OCI-LY7 (cell line): ENCODE results near the gene DCTN3. TPM values are rescaled to one million over a fixed set of nuclear protein-coding genes. Genes with fewer than 3 reads are reported as not detected.

Source experiments
- BruUV-seq: library from RNA; stranded (reverse); fragments of 400-500 nt; replicated peaks from 2 replicates; lab custom pipeline; 2021; lab: Mats Ljungman, UMichigan
- CTCF ChIA-PET: fragments of 300-600 bp; sonication (Branson Sonifier 250); formaldehyde crosslinking; loops from one replicate; lab custom pipeline; 2022; ENCODE audit warnings: antibody characterized with exemption; ENCODE audit not compliant: unreplicated experiment; lab: Charles Lee
- POLR2A ChIA-PET: fragments of 300-600 bp; sonication (Branson Sonifier 250); formaldehyde crosslinking; loops from one replicate; lab custom pipeline; 2022; ENCODE audit warnings: antibody characterized with exemption; lab: Charles Lee
- DNase-seq: peaks from one replicate; pipeline ENCODE4 v3.0.0-alpha.2; 2015; ENCODE audit warnings: low spot score
- H2AFZ ChIP-seq: fragments of 200-600 bp; sonication (generic), shearing (Covaris generic); 2 replicates; pipeline ENCODE4 v1.6.1; 2014; ENCODE audit warnings: mild to moderate bottlenecking, antibody characterized with exemption, low read length, moderate library complexity
- H3K27ac ChIP-seq: fragments of 200-600 bp; sonication (generic); 2 replicates; pipeline ENCODE4 v1.5.1; 2014; ENCODE audit warnings: mixed run types, low read depth, mild to moderate bottlenecking, moderate library complexity, low read length, inconsistent platforms; ENCODE audit not compliant: poor library complexity, severe bottlenecking
- H3K36me3 ChIP-seq: fragments of 200-600 bp; sonication (generic); 2 replicates; pipeline ENCODE4 v1.6.1; 2014; ENCODE audit warnings: mild to moderate bottlenecking, antibody characterized with exemption, low read length, moderate library complexity, mixed read lengths; ENCODE audit not compliant: insufficient read depth
- H3K4me1 ChIP-seq: fragments of 200-600 bp; sonication (generic); 2 replicates; pipeline ENCODE4 v1.5.1; 2014; ENCODE audit warnings: mild to moderate bottlenecking, low read length; ENCODE audit not compliant: insufficient read depth, poor library complexity, severe bottlenecking
- H3K4me2 ChIP-seq: fragments of 200-600 bp; sonication (generic); 2 replicates; pipeline ENCODE4 v1.6.1; 2014; ENCODE audit warnings: mild to moderate bottlenecking, low read length
- H3K4me3 ChIP-seq: fragments of 200-600 bp; sonication (generic); 2 replicates; pipeline ENCODE4 v1.5.1; 2014; ENCODE audit warnings: mild to moderate bottlenecking, low read depth, low read length; ENCODE audit not compliant: poor library complexity, severe bottlenecking
- H3K79me2 ChIP-seq: fragments of 200-600 bp; sonication (generic); 2 replicates; pipeline ENCODE4 v1.6.1; 2016; ENCODE audit warnings: low read depth, mild to moderate bottlenecking, low read length, moderate library complexity, mixed read lengths; ENCODE audit not compliant: insufficient read depth
- H3K9me2 ChIP-seq: fragments of 200-600 bp; sonication (generic); 2 replicates; pipeline ENCODE4 v1.6.1; 2016; ENCODE audit warnings: mild to moderate bottlenecking, low read length, mixed read lengths; ENCODE audit not compliant: insufficient read depth
- H3K9me3 ChIP-seq: fragments of 200-600 bp; sonication (generic); 2 replicates; pipeline ENCODE4 v1.6.1; 2014; ENCODE audit warnings: mild to moderate bottlenecking, mixed run types, low read length, mixed read lengths
- H4K20me1 ChIP-seq: fragments of 200-600 bp; sonication (generic); 2 replicates; pipeline ENCODE4 v1.6.1; 2014; ENCODE audit warnings: mild to moderate bottlenecking, antibody characterized with exemption, low read length, moderate library complexity, mixed read lengths; ENCODE audit not compliant: insufficient read depth
- EZH2phosphoT487 ChIP-seq: fragments of 200-600 bp; sonication (generic); IDR thresholded peaks from 2 replicates; pipeline ENCODE4 v1.6.1; 2018; ENCODE audit warnings: low read depth, borderline replicate concordance, mild to moderate bottlenecking, mixed run types, antibody characterized with exemption, low read length, moderate library complexity, mixed read lengths
- intact Hi-C: fragments of 100-400 bp; cut with micrococcal nuclease; formaldehyde crosslinking; loops from one replicate; pipeline ENCODE4 v1.10.0; 2022; ENCODE audit not compliant: unreplicated experiment
- total RNA-seq, 2 experiments: library from RNA; depleted of rRNA in 1 of 2; stranded (reverse); fragments of >200 nt in 1 of 2; shearing (Covaris generic) in 1 of 2; gene quantifications; 2 replicates each; pipeline ENCODE4 v1.2.3, GENCODE V29; 2014 to 2022
- TF ChIP-seq, protein P1 (sequence below): fragments of 200-600 bp; sonication (generic); conservative IDR thresholded peaks from 2 replicates; pipeline ENCODE4 v1.5.1; 2014; ENCODE audit warnings: mild to moderate bottlenecking, antibody characterized with exemption, low read length, moderate library complexity, mixed read lengths

The DCTN3 gene
- total RNA-seq, 2 experiments from 2014 or later: 79.7 to 84.2 TPM

DNA sequence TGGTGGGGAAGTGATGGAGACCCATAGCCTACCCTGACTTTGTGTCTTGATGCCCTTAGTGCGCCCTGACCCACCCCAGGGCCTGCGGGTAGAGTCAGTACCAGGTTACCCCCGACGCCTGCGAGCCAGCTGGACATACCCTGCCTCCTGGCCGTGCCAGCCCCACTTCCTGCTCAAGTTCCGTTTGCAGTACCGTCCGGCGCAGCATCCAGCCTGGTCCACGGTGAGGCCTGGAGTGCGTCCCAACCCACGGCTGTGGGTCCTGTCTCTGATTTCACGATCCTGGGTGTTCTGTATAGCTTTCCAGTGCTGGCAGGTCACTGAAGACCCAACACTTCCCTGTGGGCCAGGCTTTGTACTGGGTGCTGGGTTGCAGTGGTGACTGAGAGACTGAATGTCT is 38.2 kb upstream of the DCTN3 start:
- H4K20me1 ChIP-seq: no peaks in the 10 kb centered on the region
- H3K4me3 ChIP-seq: no peak overlapping the region
- no peak overlapping the region for H3K27ac ChIP-seq
- no TSS peak for BruUV-seq
- no peaks in the 10 kb centered on the region for H3K4me1 ChIP-seq
- ChIA-PET POLR2A (no interaction called here), CTCF (no interaction called here)
- H2AFZ ChIP-seq: no peak overlapping the region
- H3K4me2 ChIP-seq: no peak overlapping the region
- H3K79me2 ChIP-seq: no peaks in the 10 kb centered on the region
- TF ChIP-seq, protein P1, sequence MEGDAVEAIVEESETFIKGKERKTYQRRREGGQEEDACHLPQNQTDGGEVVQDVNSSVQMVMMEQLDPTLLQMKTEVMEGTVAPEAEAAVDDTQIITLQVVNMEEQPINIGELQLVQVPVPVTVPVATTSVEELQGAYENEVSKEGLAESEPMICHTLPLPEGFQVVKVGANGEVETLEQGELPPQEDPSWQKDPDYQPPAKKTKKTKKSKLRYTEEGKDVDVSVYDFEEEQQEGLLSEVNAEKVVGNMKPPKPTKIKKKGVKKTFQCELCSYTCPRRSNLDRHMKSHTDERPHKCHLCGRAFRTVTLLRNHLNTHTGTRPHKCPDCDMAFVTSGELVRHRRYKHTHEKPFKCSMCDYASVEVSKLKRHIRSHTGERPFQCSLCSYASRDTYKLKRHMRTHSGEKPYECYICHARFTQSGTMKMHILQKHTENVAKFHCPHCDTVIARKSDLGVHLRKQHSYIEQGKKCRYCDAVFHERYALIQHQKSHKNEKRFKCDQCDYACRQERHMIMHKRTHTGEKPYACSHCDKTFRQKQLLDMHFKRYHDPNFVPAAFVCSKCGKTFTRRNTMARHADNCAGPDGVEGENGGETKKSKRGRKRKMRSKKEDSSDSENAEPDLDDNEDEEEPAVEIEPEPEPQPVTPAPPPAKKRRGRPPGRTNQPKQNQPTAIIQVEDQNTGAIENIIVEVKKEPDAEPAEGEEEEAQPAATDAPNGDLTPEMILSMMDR: no peak
- TF ChIP-seq EZH2phosphoT487: no peak
- intact Hi-C loops: no loop called here
- H3K9me2 ChIP-seq: no peaks in the 10 kb centered on the region
- no peak for DNase-seq
- no peaks in the 10 kb centered on the region for H3K9me3 ChIP-seq
- H3K36me3 ChIP-seq: no peaks in the 10 kb centered on the region

DNA sequence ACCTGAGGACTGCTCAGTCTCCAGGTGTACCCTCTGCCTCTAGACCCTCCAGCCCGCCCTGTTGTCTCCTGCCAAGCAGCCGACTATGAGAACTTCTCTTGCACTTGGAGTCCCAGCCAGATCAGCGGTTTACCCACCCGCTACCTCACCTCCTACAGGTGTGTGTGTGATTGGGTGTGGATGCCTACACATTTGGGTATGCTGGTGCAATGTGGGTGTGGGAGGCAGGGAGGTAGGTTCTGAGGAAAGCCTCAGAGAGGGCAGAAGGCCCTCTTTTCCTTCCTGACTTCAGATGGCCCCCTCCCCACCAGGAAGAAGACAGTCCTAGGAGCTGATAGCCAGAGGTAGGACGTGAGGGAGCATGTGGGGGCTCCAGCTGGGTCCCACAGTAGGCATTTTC is 36.7 kb upstream of the DCTN3 start:
- no peak overlapping the region for H2AFZ ChIP-seq
- H3K4me3 ChIP-seq: no peak overlapping the region
- no peak for TF ChIP-seq EZH2phosphoT487
- TF ChIP-seq, protein P1: no peak
- CTCF ChIA-PET: no interaction called here
- no peak overlapping the region for H3K27ac ChIP-seq
- H3K79me2 ChIP-seq: no peaks in the 10 kb centered on the region
- no peaks in the 10 kb centered on the region for H3K9me3 ChIP-seq
- H3K36me3 ChIP-seq: no peaks in the 10 kb centered on the region
- H3K4me2 ChIP-seq: no peak overlapping the region
- no TSS peak for BruUV-seq
- POLR2A ChIA-PET: interaction anchor here (0.6 kb wide), 1 partner anchor 52 kb away, joined by 4 read pairs; no protein-coding TSS in a partner anchor
- intact Hi-C loops: no loop called here
- DNase-seq: no peak
- H4K20me1 ChIP-seq: no peaks in the 10 kb centered on the region
- H3K9me2 ChIP-seq: no peaks in the 10 kb centered on the region
- peaks cover 2% of the 10 kb centered on the region for H3K4me1 ChIP-seq

DNA sequence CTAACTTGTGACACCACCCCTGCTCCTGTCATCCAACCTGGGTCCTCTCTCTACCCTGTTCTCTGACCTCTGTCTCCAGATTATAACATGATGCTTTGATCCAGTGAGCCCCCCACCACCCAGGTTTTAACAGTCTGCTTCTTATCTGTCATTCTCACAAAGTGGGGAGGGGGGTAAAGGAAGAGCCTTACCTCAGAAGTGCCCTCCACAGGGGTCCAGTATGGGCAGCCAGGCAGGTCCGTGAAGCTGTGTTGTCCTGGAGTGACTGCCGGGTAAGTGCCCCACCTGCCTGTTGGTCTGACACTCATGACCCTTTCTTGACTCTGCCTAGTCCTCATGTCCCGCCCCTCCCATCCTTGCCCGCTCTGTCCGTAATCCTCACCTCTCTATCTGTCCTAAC is 35.1 kb upstream of the DCTN3 start:
- Histone ChIP-seq H3K4me1 (peaks cover 4% of the 10 kb centered on the region), H3K79me2 (no peaks in the 10 kb centered on the region), H3K4me3 (no peak overlapping the region), H4K20me1 (no peaks in the 10 kb centered on the region), H2AFZ (no peak overlapping the region), H3K9me2 (no peaks in the 10 kb centered on the region), H3K36me3 (no peaks in the 10 kb centered on the region), H3K27ac (no peak overlapping the region), H3K4me2 (no peak overlapping the region), H3K9me3 (no peaks in the 10 kb centered on the region)
- DNase-seq: no peak
- CTCF ChIA-PET: no interaction called here
- POLR2A ChIA-PET: no interaction called here
- TF ChIP-seq, protein P1: no peak
- TF ChIP-seq EZH2phosphoT487: no peak
- BruUV-seq: no TSS peak
- intact Hi-C loops: no loop called here
